PC-9 (cell line): ENCODE results near the gene HSD3B2.

Experiments used
- CTCF ChIP-seq: fragments of 200-600 bp; sonication (generic); conservative IDR thresholded peaks from 2 replicates; pipeline ENCODE4 v1.6.1; 2017; ENCODE audit warnings: mixed run types, antibody characterized with exemption, mild to moderate bottlenecking, moderate library complexity
- EZH2 ChIP-seq: fragments of 200-600 bp; sonication (generic); IDR thresholded peaks from 2 replicates; pipeline ENCODE4 v1.8.0; 2017; ENCODE audit warnings: antibody characterized with exemption, low read depth

GRCh38 chr1:119376594-119376993, 38.4 kb upstream of the HSD3B2 start:
- no peak for TF ChIP-seq CTCF
- no peak for TF ChIP-seq EZH2
